Upper lobe of left lung (tissue), 6 donors: ENCODE measurements around the gene SCARB1. TPM values are rescaled to one million over a fixed set of nuclear protein-coding genes. Genes with fewer than 3 reads are reported as not detected.

Experiments used
- ATAC-seq, 2 donors: fragments of 200-7000 bp; cut with Tn5 transposase; one replicate each; pipeline ENCODE4 v1.9.1; 2022; ENCODE audit warnings: mild to moderate bottlenecking in 2 of 2, moderate library complexity in 2 of 2; ENCODE audit not compliant: low FRiP score in 2 of 2
- DNase-seq, 2 donors: peaks; one replicate each; pipeline ENCODE4 v3.0.0-alpha.2; 2019 to 2020
- H3K27ac ChIP-seq, 4 donors: fragments of 200-600 bp; sonication (generic); one replicate each; pipeline ENCODE4 v1.5.1; 2016 to 2019
- H3K27me3 ChIP-seq, 4 donors: fragments of 200-600 bp; sonication (generic); one replicate each; pipeline ENCODE4 v1.5.1; 2017 to 2019
- H3K36me3 ChIP-seq, 4 donors: fragments of 200-600 bp; sonication (generic); one replicate each; pipeline ENCODE4 v1.5.1; 2016 to 2019
- H3K4me1 ChIP-seq, 4 donors: fragments of 200-600 bp; sonication (generic); one replicate each; pipeline ENCODE4 v1.5.1; 2018 to 2019
- H3K4me3 ChIP-seq, 4 donors: fragments of 200-600 bp; sonication (generic); one replicate each; pipeline ENCODE4 v1.5.1; 2017 to 2019; ENCODE audit warnings: mild to moderate bottlenecking in 2 of 4, moderate library complexity in 1 of 4
- H3K9me3 ChIP-seq, 4 donors: fragments of 200-600 bp; sonication (generic); one replicate each; pipeline ENCODE4 v1.5.1; 2018 to 2019
- EP300 ChIP-seq, 4 donors: sonication (generic); formaldehyde crosslinking; IDR thresholded peaks; one replicate each; pipeline ENCODE4 v1.5.1; 2017; ENCODE audit warnings: antibody characterized with exemption in 4 of 4, control low read depth in 2 of 4
- POLR2A ChIP-seq, 4 donors: fragments of 450-650 bp; IDR thresholded peaks; one replicate each; pipeline ENCODE4 v1.5.1; 2016 to 2017; ENCODE audit warnings: antibody characterized with exemption in 4 of 4, mild to moderate bottlenecking in 2 of 4
- POLR2AphosphoS5 ChIP-seq, 2 donors: sonication (generic); formaldehyde crosslinking; IDR thresholded peaks; one replicate each; pipeline ENCODE4 v1.5.1; 2017; ENCODE audit warnings: antibody characterized with exemption in 2 of 2
- WGBS, 2 donors: methylation state at CpG; one replicate each; pipeline ENCODE4 v1.1.5; 2017 to 2018; 5-methylcytosine and 5-hydroxymethylcytosine counted together
- total RNA-seq, 6 donors: library from RNA; depleted of rRNA in 4 of 6; stranded (reverse); fragments of >200 nt in 4 of 6; gene quantifications; one replicate each; pipeline versions ENCODE4 v1.1.0 to v1.2.1, GENCODE V29; 2016 to 2021
- TF ChIP-seq, protein P1 (sequence below), 6 experiments: fragments of 450-650 bp in 4 of 6; fragments of 200-600 bp in 2 of 6; sonication (generic) in 2 of 6; IDR thresholded peaks; one replicate each; pipeline ENCODE4 v1.5.1; 2016 to 2019; ENCODE audit warnings: antibody characterized with exemption in 6 of 6
- donor health status: DM: no; HTN: no; CAD: no; lungs with moderate emphysema.
- donor health status: DM: no; HTN: yes; CAD: no; lungs with severe emphysema.

The SCARB1 gene
- total RNA-seq, 6 donors from 2014 or later: 10.0 to 51.3 (median 22.5) TPM

DNA sequence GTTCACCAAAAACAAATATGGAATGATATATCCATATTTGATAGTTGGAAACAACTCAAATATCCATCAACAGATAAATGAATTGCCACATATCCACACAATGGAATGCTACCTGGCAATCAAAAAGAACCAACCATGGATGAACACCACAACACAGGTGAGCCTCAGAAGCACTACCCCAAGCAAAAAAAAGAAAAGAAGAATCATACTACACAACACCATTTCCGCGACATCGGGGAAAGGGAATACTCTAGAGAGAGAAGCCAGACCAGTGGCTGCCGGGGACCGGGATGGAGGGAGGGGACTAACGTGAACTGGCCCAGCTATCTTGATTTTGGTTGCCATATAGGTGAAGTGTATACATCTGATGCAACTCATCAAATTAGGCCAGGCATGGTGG, 41.4 kb downstream of the SCARB1 start:
- WGBS, 2 donors: 96 to 99% methylated on average over 6 of the region's 6 CpGs
- no peaks in the 10 kb centered on the region for H3K4me1 ChIP-seq
- no peaks in the 10 kb centered on the region for H3K36me3 ChIP-seq
- H3K27me3 ChIP-seq: no peaks in the 10 kb centered on the region
- H3K27ac ChIP-seq: no peak overlapping the region
- no peaks in the 10 kb centered on the region for H3K9me3 ChIP-seq
- ATAC-seq (no peak), DNase-seq (no peak)
- TF ChIP-seq POLR2AphosphoS5 (IDR thresholded peaks at IDR 0.05): no peak
- no peak for TF ChIP-seq EP300 (IDR thresholded peaks at IDR 0.05)
- no peak for TF ChIP-seq POLR2A (IDR thresholded peaks at IDR 0.05)
- TF ChIP-seq, protein P1, sequence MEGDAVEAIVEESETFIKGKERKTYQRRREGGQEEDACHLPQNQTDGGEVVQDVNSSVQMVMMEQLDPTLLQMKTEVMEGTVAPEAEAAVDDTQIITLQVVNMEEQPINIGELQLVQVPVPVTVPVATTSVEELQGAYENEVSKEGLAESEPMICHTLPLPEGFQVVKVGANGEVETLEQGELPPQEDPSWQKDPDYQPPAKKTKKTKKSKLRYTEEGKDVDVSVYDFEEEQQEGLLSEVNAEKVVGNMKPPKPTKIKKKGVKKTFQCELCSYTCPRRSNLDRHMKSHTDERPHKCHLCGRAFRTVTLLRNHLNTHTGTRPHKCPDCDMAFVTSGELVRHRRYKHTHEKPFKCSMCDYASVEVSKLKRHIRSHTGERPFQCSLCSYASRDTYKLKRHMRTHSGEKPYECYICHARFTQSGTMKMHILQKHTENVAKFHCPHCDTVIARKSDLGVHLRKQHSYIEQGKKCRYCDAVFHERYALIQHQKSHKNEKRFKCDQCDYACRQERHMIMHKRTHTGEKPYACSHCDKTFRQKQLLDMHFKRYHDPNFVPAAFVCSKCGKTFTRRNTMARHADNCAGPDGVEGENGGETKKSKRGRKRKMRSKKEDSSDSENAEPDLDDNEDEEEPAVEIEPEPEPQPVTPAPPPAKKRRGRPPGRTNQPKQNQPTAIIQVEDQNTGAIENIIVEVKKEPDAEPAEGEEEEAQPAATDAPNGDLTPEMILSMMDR (IDR thresholded peaks at IDR 0.05): no peak
- no peak overlapping the region for H3K4me3 ChIP-seq

DNA sequence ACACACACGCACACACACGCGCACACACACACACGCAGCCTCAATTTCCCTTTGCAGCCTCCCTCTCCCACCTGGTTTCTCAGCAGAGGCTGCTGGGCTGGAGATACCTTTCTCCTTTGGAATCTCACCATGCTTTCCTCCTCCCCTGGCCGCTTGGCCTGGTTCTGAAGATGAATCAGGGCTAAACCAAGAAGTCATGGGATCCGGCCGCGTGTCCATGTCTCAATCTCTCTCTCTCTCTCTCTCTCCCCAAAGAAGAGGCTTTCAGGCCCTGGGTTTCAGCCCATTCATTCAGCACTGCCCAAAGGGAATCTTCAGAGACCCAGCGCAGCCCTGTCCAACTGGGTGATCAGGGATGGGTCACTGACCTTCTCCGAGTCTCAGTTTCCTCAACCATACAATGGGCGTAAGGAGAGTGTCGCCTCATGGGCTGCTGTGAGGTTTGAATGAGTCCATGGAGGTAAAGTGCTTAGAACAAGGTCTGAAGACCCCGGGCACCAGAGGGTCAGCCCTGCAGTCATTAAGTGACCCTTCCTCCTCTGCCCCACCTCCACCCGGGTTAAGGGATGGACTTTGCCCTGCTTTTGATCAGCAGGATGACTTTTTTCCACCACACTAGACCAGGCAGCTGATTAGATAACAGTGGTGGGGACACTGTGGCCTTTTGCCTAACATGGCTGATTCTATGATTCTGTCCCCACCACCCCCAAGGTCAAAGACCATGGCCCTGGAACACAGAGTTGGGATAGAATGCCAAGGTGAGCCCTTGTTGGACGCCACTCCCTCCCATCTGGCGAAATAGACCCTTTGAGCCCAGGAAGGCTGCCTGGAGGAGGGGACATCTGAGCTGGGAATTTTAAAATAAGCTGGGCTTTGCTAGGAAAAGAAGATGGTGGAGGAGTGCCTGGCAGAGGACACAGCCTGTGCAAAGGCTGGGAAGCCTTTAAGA, 42.1 kb downstream of the SCARB1 start:
- H3K4me3 ChIP-seq: no peak overlapping the region

DNA sequence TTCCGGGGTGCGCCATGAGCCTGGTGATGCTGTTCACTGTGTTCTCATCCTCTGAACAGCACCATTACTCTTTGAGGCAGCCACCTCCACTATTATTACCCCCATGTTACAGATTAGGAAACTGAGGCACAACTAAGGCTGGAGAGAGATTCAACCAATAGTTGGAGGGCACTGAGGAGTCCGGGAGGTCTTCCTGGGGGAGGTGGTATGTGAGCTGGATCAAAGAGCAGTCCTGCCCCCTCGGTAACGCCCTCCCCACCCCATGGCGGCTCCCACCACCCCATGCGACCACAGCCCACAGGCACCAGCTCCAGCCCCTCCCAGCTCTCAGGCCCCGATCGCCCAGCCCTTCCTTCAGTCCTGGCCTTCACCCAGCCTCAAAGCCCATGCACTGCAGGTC, 43.5 kb downstream of the SCARB1 start:
- DNase-seq (no peak), ATAC-seq (peak in 1 of 2 donors; percentile 19)
- no peaks in the 10 kb centered on the region for H3K36me3 ChIP-seq
- no peaks in the 10 kb centered on the region for H3K4me1 ChIP-seq
- H3K9me3 ChIP-seq: no peaks in the 10 kb centered on the region
- 93 to 95% methylated on average over 4 to 9 of the region's 9 CpGs for WGBS, 2 donors
- no peak overlapping the region for H3K4me3 ChIP-seq
- TF ChIP-seq POLR2AphosphoS5 (IDR thresholded peaks at IDR 0.05) (no peak), EP300 (IDR thresholded peaks at IDR 0.05) (no peak), POLR2A (IDR thresholded peaks at IDR 0.05) (no peak)
- TF ChIP-seq, protein P1 (IDR thresholded peaks at IDR 0.05): no peak
- no peaks in the 10 kb centered on the region for H3K27me3 ChIP-seq
- H3K27ac ChIP-seq: no peak overlapping the region

More for the DNA sequence above, 42.1 kb downstream of the SCARB1 start:
- DNase-seq: no peak
- no peaks in the 10 kb centered on the region for H3K9me3 ChIP-seq
- no peak for ATAC-seq
- TF ChIP-seq POLR2A (IDR thresholded peaks at IDR 0.05): no peak
- TF ChIP-seq, protein P1 (IDR thresholded peaks at IDR 0.05): no peak
- no peaks in the 10 kb centered on the region for H3K4me1 ChIP-seq
- no peaks in the 10 kb centered on the region for H3K27me3 ChIP-seq
- WGBS, 2 donors: 93 to 96% methylated on average over 16 of the region's 16 CpGs
- H3K27ac ChIP-seq: no peak overlapping the region
- no peaks in the 10 kb centered on the region for H3K36me3 ChIP-seq

DNA sequence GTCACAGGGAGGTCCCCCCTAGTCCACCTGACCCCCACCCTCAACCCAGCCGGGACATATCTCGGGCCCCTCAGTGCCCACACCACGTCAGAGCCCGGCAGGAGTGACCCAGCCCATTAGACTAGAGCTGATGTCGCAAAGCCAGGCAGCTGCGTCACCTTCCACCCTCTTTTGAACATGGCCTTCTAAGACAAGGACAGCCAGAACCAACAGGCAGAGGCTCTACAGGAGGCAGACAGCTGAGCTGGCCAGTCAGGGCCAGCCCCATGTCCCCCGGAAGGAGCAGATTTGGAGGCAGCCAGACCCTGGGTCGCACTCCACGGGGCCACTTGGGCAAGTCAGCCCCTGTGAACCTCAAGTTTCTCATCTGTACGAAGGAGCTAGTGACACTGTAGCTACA, 44.1 kb downstream of the SCARB1 start:
- H3K27ac ChIP-seq: no peak overlapping the region
- ATAC-seq: no peak

More for the DNA sequence above, 44.1 kb downstream of the SCARB1 start:
- 95 to 100% methylated on average over 4 to 9 of the region's 10 CpGs for WGBS, 2 donors
- Histone ChIP-seq H3K36me3 (no peaks in the 10 kb centered on the region), H3K27me3 (no peaks in the 10 kb centered on the region), H3K4me3 (no peak overlapping the region), H3K9me3 (no peaks in the 10 kb centered on the region), H3K4me1 (peaks cover 0 to 6% (median 0%) of the 10 kb centered on the region in 4 donors)
- TF ChIP-seq POLR2AphosphoS5 (IDR thresholded peaks at IDR 0.05) (no peak), POLR2A (IDR thresholded peaks at IDR 0.05) (no peak), EP300 (IDR thresholded peaks at IDR 0.05) (no peak)
- TF ChIP-seq, protein P1 (IDR thresholded peaks at IDR 0.05): no peak
- DNase-seq: no peak
